ENCODE results near the gene EPAS1.

EPAS1 gene

GRCh38 chr2:46302005-46302695, 4.9 kb downstream of the EPAS1 start:
- no peak for DNase-seq (ENCODE audit: low read depth)

- DNase-seq (ENCODE audit: low read depth), result no peak
These were observed 6.0 kb downstream of the EPAS1 start for GRCh38 chr2:46303233-46303632.

- no peak for DNase-seq (ENCODE audit: low read depth)
These were observed 6.6 kb downstream of the EPAS1 start for GRCh38 chr2:46303822-46304221.

GRCh38 chr2:46304635-46305034, 7.4 kb downstream of the EPAS1 start:
- no peak for DNase-seq (ENCODE audit: low read depth)

DNA sequence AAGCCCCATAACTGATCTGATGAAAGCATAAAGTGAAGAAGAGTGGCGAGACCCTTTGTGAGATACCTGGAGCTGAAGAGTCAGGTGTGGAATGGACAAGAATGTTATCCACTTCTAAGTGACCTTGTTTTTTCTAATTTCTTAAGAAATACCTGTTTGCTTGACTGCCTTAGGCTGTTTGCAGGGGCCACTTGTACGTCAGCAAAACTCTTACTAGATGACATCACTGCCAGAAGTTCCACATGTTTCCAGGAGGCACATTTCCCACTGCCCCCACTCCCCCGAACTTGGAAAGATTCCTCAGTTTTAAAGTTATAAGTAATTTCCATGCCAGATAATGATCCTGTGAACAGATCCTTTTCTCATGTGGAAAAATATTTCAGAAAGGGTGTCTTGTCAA, 8.0 kb downstream of the EPAS1 start:
- no peak for DNase-seq (ENCODE audit: low read depth)

- no peak for DNase-seq (ENCODE audit: low read depth)
These were observed 8.6 kb downstream of the EPAS1 start for GRCh38 chr2:46305767-46306166.

GRCh38 chr2:46306330-46306751, 9.1 kb downstream of the EPAS1 start:
- DNase-seq (ENCODE audit: low read depth), result no peak

DNA sequence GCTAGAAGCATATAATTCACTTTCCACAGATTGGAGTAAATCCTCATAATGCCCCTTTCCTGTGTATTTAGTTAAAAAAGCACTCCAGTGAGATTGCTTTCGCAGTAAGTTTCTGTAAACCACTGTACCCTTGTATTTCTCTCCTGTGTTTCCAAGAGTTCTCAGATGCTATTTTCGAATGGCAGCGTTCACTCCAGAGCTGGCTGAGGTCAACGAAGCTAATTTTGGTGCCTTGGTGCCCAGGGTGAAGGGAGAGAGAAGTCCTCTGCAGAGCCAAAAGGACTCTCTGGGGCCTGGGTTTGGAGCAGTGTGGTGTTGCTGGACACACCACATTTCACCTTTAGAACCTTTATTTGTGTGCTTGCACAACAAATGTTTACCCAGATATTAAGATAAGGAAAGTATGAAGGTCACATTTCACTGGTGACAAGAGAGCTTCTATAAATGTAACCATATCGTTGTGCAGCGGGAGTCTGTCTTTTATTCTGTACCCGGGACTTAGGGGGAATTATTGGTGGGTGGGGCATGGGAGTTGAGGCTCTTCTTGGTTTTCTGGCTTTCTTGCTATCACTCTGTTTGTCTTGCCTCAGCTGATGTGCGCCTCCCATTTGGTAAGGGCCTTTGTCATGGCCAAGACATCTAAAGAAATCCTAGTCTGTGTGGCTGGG, 9.9 kb downstream of the EPAS1 start:
- DNase-seq (ENCODE audit: low read depth), result no peak

GRCh38 chr2:46308081-46308480, 10.9 kb downstream of the EPAS1 start:
- no peak for DNase-seq (ENCODE audit: low read depth)

GRCh38 chr2:46308629-46309028, 11.4 kb downstream of the EPAS1 start:
- no peak for DNase-seq (ENCODE audit: low read depth)

DNA sequence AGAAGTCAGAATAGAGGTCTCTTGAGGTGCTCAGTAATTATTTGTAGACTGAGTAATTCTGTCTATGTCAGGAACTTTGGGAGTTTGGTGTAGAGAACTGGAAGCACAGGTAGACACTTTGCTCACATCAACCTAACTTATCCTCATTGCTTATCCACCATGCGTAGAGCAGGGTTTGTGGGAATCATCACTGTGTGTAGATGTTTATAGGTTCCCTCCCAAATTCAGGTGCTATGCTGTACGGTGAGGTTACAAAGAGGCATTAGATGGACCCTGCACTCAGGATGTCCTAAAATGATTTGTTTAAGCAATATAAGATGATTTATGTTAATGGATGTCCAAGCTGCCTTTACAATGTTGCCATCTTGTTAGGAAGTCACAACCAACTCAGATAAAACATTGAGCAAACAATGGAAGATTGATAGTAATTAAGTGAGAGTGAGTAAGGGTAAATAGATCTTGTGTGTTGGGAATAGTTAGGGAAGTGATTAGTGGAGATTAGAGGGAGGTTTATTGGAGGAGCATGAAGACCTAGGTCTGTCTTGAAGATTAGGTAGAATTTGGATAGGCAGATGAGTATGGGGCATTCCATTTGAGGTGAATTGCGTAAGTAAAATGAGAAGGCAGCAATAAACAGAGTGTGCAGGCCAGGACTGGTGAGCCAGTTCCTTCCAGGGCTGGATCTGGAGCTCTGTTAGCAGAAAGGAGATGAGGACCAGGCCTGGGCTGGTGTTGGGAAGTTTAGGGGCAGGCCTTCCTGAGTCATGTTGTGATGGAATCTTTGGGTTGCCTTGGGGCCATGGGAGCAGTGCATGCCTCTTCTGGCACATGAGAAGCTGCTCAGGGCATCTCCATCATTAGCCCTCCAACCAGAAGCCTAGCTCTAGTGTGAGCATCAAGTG, 12.1 kb downstream of the EPAS1 start:
- DNase-seq (ENCODE audit: low read depth), result no peak

DNA sequence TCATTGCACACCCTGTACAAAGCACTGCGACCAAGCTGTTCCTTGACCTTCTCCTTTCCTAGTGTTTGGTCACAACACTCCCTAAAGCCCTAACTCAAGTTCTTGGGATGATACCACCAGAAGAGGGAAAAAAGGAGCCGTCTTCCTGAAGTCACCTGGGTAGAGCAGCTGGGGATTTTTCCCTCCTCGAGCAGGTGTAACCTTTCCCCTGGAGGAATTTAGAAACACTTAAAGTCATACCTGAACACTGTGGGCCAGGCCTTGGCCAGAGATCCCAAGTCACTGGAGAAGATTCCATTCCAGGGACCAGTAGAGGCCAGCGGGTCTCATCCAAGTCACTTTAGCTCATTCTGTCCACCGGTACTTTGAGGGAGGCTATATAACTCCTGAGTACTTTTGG, 13.2 kb downstream of the EPAS1 start:
- no peak for DNase-seq (ENCODE audit: low read depth)

DNA sequence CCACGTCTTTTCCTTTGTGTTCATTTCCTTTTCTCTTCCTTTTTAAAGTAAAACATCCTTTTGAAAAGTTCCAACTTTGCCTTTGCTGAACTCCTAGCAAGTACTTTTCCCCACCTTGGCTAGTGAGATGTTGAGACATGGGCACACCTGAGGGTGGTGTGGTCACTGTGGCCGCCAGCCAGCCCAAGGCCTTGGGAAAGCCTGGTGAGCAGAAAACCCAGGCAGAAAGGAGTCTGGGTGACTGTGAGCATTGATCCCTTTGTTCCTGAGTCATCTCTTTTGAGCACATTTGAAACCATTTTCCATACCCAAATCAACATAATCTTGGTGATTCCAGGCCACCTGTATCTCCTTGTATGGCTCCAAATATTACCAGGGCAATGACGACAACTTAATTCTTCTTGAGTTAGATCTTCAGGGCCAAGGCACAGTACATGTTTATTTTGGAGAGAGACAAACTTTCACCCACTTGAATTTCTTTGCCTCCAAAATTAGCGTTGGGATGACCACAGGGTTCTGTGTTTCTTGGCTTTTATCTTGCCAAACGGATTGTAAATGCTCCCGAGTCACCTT, 14.5 kb downstream of the EPAS1 start:
- DNase-seq (ENCODE audit: low read depth), result no peak

- no peak for DNase-seq (ENCODE audit: low read depth)
These were observed 15.9 kb downstream of the EPAS1 start for GRCh38 chr2:46313063-46313462.

DNA sequence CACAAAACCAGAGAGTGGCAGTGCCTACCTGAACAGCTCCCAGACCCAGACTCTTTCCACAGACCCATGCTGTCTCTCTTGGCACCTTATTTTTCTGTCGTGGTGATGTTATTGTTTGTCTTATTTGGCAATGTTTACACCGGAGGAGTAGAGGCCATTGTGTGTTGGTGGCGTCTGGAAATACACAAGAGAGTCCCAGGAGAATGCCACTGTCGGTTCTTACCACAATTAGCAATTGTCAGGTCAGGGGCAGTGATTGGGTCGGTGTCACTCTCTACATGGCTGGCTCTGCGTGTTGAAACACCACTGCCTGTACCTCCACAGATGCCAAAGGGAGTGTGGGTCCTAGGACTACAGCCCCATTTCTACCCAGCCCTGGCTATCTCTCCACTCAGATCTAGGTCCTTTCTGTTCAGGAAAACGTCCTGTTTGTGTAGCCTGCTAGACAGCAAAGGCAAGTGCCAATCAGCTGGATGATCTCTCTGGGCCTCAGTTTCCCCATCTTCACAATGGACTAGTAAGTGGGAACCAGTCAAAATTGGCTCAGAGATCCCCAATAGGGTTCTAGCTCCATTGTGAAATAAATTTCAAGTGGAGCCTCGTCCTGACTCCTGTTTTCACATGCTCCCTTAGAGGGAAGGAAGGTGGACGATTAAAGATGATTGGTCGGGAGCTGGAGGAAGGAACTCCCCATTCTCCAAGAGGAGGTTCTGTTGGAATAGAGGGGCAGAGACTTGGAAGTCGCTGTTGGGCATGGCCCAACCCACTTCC, 17.0 kb downstream of the EPAS1 start:
- DNase-seq (ENCODE audit: low read depth), result no peak

DNA sequence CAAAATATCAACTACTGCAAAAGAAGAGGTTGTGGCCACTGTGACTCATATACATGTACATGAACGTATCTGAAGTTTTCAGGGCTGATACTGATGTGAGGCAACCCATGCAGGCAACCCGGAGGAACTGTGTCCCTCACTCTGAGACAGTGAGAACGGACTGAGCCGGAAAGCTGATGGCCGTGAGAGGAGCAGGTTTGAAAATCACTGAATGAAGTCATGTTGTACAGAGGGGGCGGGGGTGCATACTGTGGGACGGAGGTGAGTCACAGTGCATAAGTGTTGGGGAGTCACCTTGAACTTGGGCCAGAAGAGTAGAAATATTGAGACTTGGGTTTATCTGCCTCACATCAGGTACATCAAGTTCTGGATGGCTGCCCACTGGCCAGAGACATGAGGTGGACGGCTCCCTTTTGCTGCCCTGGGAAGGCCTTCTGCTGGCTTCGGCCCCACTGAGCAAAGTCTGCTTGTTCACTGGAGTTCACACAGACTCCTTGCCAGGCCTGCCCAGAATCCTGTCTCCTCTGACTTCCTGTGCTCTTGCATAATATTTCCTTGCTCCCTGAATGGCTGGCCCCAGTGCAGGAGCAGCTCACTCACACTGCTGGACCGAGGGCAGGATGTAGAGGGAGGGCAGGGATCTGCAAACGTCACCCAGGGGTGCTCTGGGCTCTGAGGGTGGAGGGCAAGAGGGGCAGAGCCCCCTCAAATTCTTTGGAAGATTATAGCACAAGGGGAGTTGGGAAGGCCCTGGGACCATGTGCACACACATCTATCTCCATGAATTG, 18.1 kb downstream of the EPAS1 start:
- no peak for DNase-seq (ENCODE audit: low read depth)

DNA sequence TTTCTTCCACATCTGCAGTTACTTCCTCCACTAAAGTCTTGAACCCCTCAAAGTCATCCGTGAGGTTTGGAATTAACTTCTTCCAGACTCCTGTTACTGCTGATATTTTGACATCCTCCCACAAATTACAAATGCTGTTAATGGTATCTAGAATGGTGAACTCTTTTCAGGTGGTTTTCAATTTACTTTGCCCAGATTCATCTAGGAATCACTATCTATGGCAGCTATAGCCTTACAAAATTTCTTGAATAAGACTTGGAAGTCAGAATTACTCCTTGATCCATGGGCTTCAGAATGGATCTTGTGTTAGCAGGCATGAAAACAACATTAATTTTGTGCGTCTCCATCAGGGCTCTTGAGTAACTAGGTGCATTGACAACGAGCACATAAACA, 19.9 kb downstream of the EPAS1 start:
- DNase-seq (ENCODE audit: low read depth), result no peak

DNA sequence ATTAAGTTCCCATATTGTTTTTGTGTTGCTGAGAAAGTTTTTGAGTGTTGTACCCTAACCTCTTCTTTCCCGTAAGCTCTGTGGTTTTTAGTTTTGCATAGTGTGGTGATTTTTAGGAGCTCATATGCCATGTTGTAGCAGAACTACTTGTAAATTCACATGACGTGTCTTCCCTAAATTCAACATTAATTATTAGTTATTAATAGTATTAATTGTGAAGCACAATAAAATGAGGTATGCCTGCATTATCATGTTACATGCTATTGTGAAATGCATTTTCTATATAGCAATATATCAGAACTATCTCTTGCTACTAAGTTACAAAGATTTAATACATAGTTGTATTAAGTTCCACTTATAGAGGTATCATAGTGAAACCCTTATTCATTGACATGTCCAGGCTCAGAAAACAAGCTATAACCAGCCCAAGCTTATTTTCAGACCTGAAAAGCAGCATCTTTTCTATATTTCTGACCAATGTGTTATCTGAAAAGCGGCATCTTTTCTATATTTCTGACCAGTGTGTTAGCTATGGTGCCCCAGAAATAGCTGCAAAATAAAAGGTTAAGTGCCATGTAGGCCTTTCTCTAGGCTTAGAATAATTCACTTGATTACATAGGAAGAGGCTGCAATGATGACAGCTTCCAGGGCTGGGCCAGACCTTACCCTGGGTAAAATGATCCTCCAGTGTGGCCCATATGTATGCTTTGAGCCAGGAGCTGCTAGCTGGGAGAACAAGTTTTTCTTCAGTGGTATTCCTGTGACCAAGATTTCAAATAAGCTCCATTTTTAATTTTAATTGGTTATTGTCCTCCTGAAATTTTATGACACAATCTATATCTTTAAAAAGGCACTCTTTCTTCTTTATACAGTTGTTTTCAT, 21.6 kb downstream of the EPAS1 start:
- no peak for DNase-seq (ENCODE audit: low read depth)

DNA sequence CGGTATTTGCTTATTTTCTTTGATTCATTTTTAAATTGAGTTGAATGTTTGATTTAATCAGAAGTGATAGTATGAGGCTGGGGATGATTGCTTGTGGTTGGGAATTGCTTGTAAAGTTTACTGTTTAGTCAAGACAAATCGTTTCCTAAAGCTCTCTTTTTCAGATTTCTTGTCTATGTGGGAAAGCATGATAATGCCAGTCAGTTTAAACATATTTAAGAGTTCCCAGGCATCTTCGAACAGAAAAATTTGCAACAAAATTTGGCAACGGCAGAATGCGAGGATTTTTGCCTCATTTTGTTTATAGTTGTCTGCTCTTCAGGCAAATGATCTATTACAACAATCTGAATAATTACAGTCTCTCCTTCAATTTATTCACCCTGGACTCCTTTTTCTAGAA, 22.5 kb downstream of the EPAS1 start:
- no peak for DNase-seq (ENCODE audit: low read depth)

DNA sequence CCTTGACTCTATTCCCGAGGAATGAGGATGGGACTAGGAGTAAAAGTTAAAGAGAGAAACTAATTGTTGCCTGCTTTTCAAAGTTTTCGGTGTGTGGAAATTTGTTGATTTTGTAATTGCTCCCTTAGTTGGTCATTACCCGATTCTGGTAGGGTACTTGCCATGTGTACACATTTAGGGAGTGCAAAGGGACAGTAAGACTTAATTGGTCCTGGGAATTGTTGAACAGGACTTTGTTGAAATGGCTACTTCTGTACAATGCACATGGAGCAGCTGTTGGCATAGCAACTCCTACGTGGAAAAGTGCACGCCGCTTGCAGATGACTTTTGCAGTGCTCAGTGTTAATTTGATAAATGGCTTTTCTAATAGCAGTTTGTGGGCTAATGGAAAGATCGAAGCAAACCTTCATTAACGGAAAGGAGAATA, 22.9 kb downstream of the EPAS1 start:
- no peak for DNase-seq (ENCODE audit: low read depth)

Measured in stimulated activated CD8-positive, alpha-beta memory T cell treated with anti-CD3 and anti-CD28 coated beads, Interleukin-7, amount 100 ng/mL, for 24 hours (primary cell).